Erythroblast (primary cell): ENCODE results near the gene CRYBG1.

Experiments used
- GATA1 ChIP-seq: IDR thresholded peaks from 2 replicates; pipeline ENCODE4 v1.6.1; 2011; ENCODE audit warnings: low read depth, mild to moderate bottlenecking, control low read depth, low read length, moderate library complexity
- POLR2A ChIP-seq: IDR thresholded peaks from 2 replicates; pipeline ENCODE4 v1.6.1; 2011; ENCODE audit warnings: mild to moderate bottlenecking, low read length

GRCh38 chr6:106608080-106608668, 247.7 kb downstream of the CRYBG1 start:
- TF ChIP-seq POLR2A (no peak), GATA1 (no peak)
